Liver (tissue), 3 donors: ENCODE data around the gene ZNF846.

Experiments
- CTCF ChIP-seq: fragments of 150-350 bp; IDR thresholded peaks from 2 replicates; pipeline ENCODE4 v1.5.1; 2017; ENCODE audit warnings: improper control_type of control experiment, low read depth, low read length; ENCODE audit not compliant: missing input control
- JUND ChIP-seq, 2 donors: IDR thresholded peaks; 2 replicates each; pipeline ENCODE4 v1.6.1; 2016; ENCODE audit warnings: antibody characterized with exemption in 2 of 2
- TF ChIP-seq, protein P1 (sequence below): IDR thresholded peaks from 2 replicates; pipeline ENCODE4 v1.6.1; 2016; ENCODE audit warnings: antibody characterized with exemption
- donor health status: healthy.
- donor health status: healthy.

DNA sequence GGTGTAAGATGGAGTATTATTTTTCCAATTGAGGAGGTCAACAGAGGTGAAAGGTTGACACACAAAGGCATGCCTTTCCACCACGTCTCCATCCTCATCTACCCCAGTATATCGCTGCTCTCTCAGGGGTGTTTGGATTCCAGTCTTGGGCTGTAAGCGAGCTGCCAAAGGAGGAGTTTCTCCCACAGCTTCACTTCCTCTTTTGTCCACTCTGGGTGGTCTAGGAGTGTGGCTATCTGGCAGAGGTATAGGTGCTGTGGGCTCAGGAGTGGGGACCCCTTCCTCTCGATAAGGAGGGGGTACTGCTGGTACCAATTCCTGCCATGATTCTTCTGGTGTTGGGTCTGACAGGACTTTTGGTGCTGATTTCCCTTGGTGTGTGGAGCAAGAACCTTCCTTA, 39.4 kb downstream of the ZNF846 start:
- TF ChIP-seq JUND (IDR thresholded peaks at IDR 0.05) (no peak), CTCF (no peak)
- TF ChIP-seq, protein P1, sequence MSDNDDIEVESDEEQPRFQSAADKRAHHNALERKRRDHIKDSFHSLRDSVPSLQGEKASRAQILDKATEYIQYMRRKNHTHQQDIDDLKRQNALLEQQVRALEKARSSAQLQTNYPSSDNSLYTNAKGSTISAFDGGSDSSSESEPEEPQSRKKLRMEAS, result no peak
